GM21528 (cell line): ENCODE data around the gene ZNF763.
"Not testable (repeated sequence)": the region's sequence is repeated elsewhere in the genome, so short reads cannot be mapped to it uniquely, and the experiment has no call there.

Experiments used
- ATAC-seq: cut with Tn5 transposase; IDR thresholded peaks from one replicate; pipeline ENCODE4 v1.9.1; 2021; ENCODE audit warnings: mild to moderate bottlenecking, moderate library complexity; ENCODE audit not compliant: unreplicated experiment, low FRiP score

The ZNF763 gene

GRCh38 chr19:11970174-11970573 is 5.3 kb downstream of the ZNF763 start:
- ATAC-seq, result no peak

- no peak for ATAC-seq
Measured at GRCh38 chr19:11971041-11971440, 6.2 kb downstream of the ZNF763 start.

- no peak for ATAC-seq
Measured at GRCh38 chr19:11973019-11973810, 8.4 kb downstream of the ZNF763 start.

- no peak for ATAC-seq
Measured at GRCh38 chr19:11978492-11979100, 13.8 kb downstream of the ZNF763 start.

DNA sequence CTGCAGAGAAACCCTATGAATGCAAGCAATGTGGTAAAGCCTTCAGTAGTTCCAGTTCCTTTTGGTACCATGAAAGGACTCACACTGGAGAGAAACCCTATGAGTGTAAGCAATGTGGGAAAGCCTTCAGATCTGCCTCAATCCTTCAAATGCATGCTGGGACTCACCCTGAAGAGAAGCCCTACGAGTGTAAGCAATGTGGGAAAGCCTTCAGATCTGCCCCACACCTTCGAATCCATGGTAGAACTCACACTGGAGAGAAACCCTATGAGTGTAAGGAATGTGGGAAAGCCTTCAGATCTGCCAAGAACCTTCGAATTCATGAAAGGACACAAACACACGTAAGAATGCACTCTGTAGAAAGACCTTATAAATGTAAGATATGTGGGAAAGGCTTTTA is 14.7 kb downstream of the ZNF763 start:
- no peak for ATAC-seq

GRCh38 chr19:11982526-11982925 is 17.7 kb downstream of the ZNF763 start:
- ATAC-seq, result no peak

- ATAC-seq, result no peak
Measured at GRCh38 chr19:11984986-11985385, 20.1 kb downstream of the ZNF763 start.

DNA sequence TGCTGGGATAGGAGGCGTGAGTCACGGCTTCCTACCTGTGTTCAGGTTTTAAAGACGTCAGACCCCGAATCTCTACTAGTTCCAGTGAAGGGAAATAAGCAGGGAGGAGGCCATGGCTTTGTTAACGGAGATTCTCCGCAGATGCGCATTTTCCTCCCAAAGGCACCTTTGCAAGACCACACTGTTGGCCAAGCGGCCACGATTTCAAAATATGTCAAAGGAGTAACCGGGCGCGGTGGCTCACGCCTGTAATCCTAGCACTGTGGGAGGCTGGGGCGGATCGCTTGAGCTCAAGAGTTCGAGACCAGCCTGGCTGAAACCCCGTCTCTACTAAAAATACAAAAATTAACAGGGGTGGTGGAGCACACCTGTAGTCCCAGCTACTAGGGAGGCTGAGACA is 21.9 kb downstream of the ZNF763 start:
- no peak for ATAC-seq

DNA sequence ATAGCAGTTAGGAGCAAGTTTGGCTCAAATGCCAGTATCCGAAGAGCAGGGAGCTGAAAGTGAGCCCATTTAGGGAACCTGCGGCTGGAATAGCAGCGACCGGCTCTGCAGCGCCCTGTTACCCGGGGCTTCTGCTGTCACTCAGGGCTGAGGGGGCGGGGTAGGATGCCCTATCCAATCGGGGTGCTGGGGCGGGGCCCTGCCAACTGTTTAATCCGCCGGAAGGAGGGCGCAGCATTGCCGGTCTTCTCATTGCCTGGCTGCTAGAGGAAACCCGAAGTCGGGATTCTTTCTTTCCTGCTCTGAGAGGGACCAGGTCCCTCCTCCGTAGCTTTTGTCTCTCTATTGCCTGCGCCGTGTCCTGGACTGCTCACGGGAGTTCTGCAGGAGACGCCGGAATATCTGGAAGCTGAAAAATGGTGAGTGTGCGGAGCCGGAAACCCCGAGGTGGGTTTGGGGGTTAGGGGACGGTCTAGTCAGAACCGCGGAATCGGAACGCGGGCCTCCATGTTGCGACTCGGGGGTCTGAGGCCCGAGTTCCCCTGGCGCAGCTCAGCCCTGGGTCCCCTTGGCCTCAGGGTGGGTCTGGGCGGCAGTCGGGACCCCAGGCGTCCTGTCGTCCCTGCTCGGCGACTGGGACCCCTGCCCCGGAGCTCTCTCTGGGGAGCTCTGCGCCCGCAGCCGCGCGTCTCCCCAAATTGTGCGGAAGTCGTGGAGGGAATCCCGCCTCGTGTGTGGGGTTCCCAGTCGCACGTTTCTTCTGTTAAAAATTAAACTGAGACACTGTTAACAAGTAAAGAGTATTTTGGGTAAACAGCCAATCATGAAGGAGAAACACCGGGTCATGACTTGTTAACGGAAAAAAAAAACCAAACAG is 22.8 kb downstream of the ZNF763 start:
- ATAC-seq, result peak; percentile 68

GRCh38 chr19:11989112-11989456 is 24.2 kb downstream of the ZNF763 start:
- no peak for ATAC-seq

DNA sequence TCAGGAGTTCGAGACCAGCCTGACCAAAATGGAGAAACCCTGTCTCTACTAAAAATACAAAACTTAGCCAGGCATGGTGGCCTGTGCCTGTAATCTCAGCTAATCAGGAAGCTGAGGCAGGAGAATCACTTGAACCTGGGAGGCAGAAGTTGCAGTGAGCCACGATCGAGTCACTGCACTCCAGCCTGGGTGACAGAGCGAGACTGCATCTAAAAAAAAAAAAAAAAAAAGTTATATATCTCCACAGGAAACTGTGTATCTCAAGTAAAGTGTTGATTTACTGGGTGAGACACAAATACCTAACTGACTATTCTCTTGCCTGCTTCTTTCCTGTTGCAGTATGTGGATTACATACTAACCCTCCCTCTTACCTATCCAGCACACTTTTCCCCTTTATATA is 27.1 kb downstream of the ZNF763 start:
- not testable (repeated sequence) for ATAC-seq

- no peak for ATAC-seq
Measured at GRCh38 chr19:11995174-11995573, 30.3 kb downstream of the ZNF763 start.

GRCh38 chr19:12000152-12000981 is 35.5 kb downstream of the ZNF763 start:
- ATAC-seq, result no peak

DNA sequence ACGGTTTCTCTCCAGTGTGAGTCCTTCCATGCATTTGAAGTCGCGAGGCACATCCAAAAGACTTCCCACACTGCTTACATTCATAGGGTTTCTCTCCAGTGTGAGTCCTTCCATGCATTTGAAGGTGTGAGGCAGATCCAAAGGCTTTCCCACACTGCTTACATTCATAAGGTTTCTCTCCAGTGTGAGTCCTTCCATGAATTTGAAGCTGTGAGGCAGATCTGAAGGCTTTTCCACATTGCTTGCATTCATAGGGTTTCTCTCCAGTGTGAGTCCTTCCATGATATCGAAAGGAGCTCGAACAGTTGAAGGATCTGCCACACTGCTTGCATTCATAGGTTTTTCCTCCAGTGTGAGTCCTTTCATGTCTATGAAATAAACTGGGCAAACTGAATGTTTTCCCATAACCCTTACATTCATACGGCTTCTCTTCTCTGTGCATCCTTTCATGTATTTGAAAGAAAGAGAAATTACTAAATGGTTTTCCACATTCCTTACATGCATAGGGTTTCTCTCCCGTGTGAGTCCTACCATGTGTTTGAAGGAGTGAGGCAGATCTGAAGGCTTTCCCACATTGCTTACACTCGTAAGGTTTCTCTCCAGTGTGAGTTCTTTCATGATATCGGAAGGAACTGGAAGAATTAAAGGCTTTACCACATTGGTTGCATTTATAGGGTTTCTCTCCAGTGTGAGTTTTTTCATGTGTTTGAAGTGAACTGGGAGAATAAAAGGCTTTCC is 50.3 kb downstream of the ZNF763 start:
- no peak for ATAC-seq

DNA sequence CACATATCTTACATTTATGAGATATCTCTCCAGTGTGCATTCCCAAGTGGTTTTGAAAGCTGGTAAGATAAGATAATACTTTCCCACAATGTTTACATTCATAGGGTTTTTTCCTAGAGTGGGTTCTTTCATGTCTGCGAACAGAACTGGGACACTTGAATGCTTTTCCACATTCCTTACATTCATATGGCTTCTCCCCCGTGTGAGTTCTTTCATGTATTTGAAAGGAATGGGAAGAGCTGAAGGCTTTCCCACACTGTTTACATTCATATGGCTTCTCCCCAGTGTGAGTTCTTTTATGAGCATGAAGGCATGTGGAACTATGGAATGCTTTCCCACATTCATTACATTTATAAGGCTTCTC is 50.9 kb downstream of the ZNF763 start:
- ATAC-seq, result no peak
